ENCODE results near the gene SCYGR4.

Gene SCYGR4

GRCh38 chr2:227614246-227614645 lies 3.1 kb upstream of the SCYGR4 start:
- DNase-seq (ENCODE audit: low spot score) = no peak

DNA sequence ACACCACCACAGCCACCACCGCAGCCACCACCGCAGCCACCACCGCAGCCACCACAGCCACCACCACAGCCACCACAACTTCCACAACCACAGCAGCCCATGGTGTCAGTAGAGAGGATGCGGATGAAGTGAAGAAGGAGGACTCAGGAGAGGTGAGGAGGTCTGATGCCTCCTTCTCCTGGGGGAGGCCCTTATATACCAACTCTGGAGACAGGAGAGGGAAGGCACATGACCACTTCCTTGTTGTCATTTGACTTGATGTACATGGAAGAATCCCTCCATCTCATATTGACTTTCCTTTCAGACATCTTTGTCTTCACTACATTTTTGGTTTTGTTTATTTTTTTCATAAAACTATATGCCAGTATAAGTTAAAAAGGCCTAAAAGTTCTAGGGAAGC lies 2.6 kb upstream of the SCYGR4 start, which contains the start of gene SCYGR3:
TSS of gene SCYGR3 (minus strand) at position 101 of the 400 bp plus-strand sequence. CDS start at position 101, 0 bp downstream.
- no peak for DNase-seq (ENCODE audit: low spot score)

DNA sequence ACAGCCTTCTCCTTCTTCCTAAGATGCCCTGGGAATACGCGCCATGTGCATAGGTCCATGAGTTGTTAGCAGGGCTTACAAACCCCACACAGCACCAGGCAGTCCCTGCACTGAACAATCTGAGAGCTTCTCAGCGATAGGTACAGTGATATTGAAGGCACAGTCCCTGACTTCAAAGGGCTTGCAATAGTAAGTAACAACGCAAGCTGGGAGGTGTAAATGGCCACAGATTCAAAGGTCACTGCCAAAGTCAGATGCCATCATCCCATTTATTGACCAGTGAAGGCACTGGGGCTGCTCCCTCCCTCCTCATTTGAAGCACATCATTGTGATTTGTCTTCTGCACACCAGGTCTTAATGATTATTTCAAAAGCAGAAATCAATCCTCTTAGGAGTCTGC lies 2.1 kb upstream of the SCYGR4 start:
- no peak for DNase-seq (ENCODE audit: low spot score)

DNA sequence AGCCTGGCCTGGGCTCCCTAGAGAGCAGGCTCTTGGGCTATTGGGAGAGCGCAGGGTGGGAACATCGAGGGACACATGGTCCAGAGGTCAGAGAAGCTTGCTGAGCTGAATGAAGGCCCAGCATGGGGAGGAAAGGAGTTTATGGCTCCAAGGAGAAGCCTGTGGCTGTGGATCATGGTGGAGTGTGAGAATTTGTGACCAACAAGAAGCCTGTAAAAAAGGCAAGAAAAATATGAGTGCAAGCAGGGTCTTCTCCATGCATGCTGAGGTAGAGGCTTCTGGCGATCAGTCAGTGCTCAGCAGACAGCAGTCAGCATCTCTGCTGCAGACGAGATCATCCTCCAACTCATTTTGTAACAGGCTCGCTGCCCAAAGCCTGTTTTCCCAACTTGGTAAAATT lies 1.4 kb upstream of the SCYGR4 start:
- DNase-seq (ENCODE audit: low spot score) = no peak

DNA sequence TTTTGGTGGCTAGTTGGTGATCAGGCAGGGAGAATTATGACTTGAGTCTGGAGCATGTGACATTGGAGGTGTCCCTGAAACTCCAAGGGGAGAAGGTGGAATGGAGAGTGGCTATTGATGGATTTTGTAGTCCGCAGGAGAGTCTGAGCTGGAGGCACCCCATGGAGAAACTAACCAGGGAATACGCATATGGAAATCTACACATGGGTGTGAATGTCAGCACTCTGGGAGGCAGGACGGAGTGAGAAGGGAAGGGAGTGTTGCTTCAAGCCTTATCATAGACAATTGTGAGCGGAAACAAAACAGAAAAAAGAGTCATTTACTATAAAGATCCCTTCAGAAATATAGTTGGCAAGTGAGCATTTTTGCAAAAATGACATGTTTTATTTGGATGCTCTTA lies 667 bp upstream of the SCYGR4 start:
- no peak for DNase-seq (ENCODE audit: low spot score)

- no peak for DNase-seq (ENCODE audit: low spot score)
Observed at GRCh38 chr2:227623226-227623625, 5.9 kb downstream of the SCYGR4 start.

DNA sequence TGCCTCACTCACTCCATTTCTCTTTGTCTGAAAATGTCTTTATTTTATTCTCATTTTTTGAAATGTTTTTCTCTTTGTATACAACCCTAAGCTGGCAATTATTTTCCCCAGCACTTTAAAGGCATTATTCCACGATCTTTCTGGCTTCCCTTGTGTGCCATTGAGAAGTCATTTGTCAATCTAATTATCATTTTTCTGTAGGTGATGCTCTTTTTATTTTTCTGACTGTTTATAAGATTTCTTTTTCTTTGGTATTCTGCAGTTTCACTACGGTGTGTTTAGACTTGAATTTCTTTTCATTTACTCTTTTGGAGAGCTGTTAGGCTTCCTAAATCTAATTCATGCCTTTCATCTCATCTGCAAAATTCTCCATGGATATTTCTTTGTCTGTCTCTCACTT lies 8.1 kb downstream of the SCYGR4 start:
- DNase-seq (ENCODE audit: low spot score) = no peak

DNA sequence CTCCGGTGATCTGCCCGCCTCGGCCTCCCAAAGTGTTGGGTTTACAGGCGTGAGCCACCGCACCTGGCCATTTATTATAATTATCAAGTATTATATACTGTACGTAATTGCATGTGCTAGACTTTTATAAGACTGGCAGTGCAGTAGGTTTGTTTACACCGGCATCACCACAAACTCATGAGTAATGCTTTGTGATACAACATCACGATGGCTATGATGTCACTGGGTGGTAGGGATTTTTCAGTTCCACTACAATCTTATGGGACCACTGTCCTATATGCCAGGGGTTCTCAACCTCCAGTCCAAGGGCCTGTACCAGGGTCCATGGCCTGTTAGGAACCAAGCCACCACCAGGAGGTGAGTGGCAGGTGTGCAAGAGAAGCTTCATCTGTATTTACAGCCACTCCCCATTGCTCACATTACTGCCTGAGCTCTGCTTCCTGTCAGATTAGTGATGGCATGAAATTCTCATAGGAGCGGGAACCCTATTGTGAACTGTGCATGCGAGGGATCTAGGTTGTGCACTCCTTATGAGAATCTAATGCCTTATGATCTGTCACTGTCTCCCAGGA lies 9.4 kb downstream of the SCYGR4 start:
- DNase-seq (ENCODE audit: low spot score) = no peak

- DNase-seq (ENCODE audit: low spot score) = no peak
Observed at GRCh38 chr2:227627769-227628168, 10.5 kb downstream of the SCYGR4 start.

- no peak for DNase-seq (ENCODE audit: low spot score)
Observed at GRCh38 chr2:227629435-227629834, 12.1 kb downstream of the SCYGR4 start.

DNA sequence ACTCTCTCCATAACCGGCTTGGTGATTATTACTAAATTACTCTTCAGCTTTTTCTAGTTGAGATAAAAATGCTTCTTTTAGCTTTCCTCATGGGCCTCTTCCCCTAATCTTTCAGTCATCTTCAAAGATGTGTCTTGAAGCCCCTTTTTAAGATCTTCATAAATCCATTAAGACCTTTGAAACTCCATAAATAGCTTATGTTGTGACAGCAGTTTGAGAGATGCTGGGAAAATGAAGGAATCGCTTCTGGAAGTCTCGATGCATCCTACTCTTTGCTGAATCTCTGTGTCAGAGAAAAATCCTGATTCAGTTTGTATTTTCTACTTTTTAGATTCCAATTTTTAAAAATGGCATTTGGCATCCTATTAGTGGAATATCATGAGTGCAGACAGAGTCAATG lies 13.0 kb downstream of the SCYGR4 start:
- no peak for DNase-seq (ENCODE audit: low spot score)

DNA sequence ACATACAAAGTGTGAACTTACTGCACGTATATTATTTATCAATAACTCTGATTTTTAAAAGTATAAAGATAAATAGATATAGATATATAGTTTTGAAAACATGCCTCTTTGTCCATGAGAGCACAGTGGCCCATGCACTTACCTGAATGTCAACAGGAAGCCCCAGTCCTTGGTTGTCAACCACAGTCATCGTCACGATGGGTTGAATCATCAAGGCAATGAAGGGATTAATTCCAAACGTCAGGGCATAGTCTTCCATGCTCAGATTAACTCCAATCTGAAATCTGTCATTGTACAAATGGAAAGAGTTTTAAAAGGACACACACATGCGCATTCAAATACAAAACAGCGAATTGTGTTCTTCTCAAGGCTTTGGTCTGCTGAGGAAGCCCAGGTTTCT lies 15.5 kb downstream of the SCYGR4 start:
- DNase-seq (ENCODE audit: low spot score) = no peak

DNA sequence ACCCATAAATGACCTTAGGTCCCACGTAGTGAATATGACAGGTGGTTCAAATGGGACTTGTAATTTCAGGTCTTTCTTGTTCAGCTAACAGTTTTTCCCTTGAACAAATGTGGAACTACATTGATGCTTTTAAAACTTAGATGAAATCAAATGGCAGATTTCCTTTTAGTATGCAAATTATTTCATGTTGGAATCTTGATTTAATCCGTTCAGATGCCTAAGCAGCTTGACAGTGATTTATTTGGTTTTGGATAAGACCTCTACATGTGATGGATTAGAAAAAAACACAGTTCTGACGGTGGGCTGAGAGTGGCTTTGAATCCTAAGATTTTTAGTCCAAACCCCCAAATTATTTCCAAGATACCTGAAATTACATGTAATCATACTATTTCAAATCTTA lies 16.9 kb downstream of the SCYGR4 start:
- DNase-seq (ENCODE audit: low spot score) = no peak

- DNase-seq (ENCODE audit: low spot score) = no peak
Observed at GRCh38 chr2:227642656-227643055, 25.4 kb downstream of the SCYGR4 start.

DNA sequence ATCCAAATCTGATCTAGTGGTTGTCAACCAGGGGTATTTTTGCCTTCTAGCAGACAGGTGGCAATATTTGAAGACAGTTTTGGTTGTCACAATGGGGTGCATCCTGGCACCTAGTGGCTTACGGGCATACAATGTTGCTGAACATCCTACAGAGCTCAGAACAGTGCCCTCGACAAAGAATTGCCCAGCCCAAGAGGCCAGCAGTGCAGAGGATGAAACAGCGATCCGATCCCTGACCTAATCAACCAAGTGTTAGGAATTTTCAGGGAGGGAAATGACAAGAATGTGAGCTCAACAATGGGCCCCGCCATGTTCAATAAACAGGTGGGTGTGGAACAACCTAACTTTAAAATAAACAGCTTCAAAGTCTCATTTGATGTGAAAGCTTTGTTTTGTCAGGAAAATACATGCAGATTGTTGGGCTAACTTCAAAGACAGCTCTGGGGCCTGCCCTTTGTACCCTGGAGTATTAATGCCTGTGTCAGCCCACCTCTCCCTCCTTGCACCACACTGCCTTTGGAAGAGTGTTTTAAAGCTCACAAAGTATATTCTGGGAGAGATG lies 26.8 kb downstream of the SCYGR4 start:
- no peak for DNase-seq (ENCODE audit: low spot score)

- DNase-seq (ENCODE audit: low spot score) = no peak
Observed at GRCh38 chr2:227653419-227653818, 36.1 kb downstream of the SCYGR4 start.

DNA sequence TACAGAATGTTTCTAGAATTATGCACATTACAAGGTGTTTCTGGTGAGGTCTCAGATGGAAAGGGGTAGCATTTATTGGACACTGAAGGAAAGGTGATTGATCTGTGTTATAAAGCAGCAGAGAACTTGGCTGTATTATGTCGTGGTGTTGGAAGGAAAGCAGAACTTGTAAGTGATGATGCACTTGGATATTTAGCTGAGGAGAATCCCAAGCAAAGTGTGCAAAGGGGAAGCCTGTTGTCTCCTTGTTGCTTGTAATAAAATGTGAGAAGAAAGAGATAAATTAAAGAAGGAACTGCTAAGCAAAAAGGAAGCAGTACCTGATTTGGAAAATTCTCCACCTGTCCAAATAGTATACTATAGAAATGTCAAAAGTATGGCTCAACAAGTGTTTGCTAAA lies 37.1 kb downstream of the SCYGR4 start:
- DNase-seq (ENCODE audit: low spot score) = no peak

GRCh38 chr2:227655454-227655853 lies 38.2 kb downstream of the SCYGR4 start:
- DNase-seq (ENCODE audit: low spot score) = no peak

DNA sequence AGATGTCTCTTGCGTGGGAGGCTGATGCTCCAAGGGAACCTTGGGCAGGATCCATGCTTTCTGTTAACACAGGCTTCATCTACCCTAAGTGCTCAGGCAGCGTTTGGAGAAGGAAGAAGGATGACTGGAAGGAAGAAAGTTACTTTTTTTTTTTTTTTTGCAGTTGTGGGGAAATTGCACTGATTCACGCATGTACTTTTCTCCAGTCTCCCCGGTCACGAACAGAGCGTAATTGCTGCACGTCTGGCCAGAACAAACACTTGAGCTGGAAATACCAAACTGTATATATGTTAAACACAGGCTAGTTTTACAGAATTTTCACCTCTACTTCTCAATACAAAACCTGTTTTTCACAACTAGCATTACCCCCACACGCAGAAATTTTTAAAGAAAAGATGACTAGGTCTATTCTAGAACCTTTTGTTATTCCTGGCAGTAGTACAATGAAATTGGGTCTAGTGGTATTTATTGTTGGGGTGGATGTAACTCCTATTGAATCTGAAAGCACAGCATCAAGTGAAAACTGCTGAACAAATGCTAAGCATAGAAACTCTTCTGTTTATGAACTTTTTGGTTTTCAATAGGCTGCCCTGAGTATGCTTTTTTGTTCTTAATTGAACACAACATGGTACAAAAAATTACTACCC lies 40.0 kb downstream of the SCYGR4 start:
- no peak for DNase-seq (ENCODE audit: low spot score)

- DNase-seq (ENCODE audit: low spot score) = no peak
Observed at GRCh38 chr2:227661025-227661649, 43.8 kb downstream of the SCYGR4 start.

DNA sequence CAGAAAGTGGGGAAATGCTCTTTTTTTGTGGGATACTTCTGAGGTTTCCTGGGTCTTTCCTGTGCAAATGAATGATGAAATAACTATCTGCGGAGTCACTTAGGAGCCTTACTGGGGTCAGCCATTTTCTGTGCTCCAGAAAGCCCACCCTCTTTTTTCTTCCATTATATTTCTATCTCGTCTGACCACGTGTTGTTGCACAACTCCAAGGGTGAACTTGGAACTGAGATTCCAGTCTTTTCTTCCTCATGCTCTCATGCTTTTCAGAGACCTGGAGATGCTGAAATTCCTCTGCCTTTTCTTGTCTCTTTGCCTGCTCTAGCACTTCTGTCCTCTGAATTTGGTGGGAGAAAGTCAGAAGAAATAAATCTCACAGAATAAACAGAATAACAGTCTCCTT lies 44.5 kb downstream of the SCYGR4 start:
- no peak for DNase-seq (ENCODE audit: low spot score)

- DNase-seq (ENCODE audit: low spot score) = no peak
Observed at GRCh38 chr2:227665189-227665940, 48.1 kb downstream of the SCYGR4 start.
